ENCODE results near the gene GLIS1.

GRCh38 chr1:53604291-53604919, 134.6 kb downstream of the GLIS1 start:
- TF ChIP-seq CTCF (optimal IDR thresholded peaks at IDR 0.05 in 1 of 3, IDR thresholded peaks at IDR 0.05 in 1 of 3, conservative IDR thresholded peaks at IDR 0.05 in 1 of 3; ENCODE audit: extremely low read depth in 1 of 3, insufficient read depth in 2 of 3, low read length in 3 of 3) (no peak), EZH2 (IDR thresholded peaks at IDR 0.05; ENCODE audit: low read length) (no peak)

Measured in keratinocyte (primary cell).